ENCODE data around the gene ITGAD.

DNA sequence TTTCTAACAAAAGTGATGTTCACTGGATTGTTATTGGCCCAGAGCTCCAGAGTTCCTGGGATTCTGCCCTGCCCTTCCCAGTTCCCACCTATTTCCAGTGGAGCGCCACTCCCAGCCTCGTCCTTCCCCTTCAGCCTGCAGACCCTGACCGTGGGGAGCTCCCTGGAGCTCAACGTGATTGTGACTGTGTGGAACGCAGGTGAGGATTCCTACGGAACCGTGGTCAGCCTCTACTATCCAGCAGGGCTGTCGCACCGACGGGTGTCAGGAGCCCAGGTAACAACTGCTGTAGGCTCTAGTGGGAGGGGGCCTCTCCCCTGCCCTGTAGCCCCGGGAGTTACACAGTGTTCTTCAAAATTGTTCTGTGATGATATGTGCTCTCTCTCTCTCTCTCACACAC, 23.2 kb downstream of the ITGAD start:
- TF ChIP-seq, protein P1, sequence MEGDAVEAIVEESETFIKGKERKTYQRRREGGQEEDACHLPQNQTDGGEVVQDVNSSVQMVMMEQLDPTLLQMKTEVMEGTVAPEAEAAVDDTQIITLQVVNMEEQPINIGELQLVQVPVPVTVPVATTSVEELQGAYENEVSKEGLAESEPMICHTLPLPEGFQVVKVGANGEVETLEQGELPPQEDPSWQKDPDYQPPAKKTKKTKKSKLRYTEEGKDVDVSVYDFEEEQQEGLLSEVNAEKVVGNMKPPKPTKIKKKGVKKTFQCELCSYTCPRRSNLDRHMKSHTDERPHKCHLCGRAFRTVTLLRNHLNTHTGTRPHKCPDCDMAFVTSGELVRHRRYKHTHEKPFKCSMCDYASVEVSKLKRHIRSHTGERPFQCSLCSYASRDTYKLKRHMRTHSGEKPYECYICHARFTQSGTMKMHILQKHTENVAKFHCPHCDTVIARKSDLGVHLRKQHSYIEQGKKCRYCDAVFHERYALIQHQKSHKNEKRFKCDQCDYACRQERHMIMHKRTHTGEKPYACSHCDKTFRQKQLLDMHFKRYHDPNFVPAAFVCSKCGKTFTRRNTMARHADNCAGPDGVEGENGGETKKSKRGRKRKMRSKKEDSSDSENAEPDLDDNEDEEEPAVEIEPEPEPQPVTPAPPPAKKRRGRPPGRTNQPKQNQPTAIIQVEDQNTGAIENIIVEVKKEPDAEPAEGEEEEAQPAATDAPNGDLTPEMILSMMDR (conservative IDR thresholded peaks at IDR 0.05; ENCODE audit: low read depth in 2 of 2) = no peak
- no peak for TF ChIP-seq JUNB (IDR thresholded peaks at IDR 0.05; ENCODE audit: unreplicated experiment)
- TF ChIP-seq, protein P2, sequence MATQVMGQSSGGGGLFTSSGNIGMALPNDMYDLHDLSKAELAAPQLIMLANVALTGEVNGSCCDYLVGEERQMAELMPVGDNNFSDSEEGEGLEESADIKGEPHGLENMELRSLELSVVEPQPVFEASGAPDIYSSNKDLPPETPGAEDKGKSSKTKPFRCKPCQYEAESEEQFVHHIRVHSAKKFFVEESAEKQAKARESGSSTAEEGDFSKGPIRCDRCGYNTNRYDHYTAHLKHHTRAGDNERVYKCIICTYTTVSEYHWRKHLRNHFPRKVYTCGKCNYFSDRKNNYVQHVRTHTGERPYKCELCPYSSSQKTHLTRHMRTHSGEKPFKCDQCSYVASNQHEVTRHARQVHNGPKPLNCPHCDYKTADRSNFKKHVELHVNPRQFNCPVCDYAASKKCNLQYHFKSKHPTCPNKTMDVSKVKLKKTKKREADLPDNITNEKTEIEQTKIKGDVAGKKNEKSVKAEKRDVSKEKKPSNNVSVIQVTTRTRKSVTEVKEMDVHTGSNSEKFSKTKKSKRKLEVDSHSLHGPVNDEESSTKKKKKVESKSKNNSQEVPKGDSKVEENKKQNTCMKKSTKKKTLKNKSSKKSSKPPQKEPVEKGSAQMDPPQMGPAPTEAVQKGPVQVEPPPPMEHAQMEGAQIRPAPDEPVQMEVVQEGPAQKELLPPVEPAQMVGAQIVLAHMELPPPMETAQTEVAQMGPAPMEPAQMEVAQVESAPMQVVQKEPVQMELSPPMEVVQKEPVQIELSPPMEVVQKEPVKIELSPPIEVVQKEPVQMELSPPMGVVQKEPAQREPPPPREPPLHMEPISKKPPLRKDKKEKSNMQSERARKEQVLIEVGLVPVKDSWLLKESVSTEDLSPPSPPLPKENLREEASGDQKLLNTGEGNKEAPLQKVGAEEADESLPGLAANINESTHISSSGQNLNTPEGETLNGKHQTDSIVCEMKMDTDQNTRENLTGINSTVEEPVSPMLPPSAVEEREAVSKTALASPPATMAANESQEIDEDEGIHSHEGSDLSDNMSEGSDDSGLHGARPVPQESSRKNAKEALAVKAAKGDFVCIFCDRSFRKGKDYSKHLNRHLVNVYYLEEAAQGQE (IDR thresholded peaks at IDR 0.05; ENCODE audit: unreplicated experiment) = no peak
- TF ChIP-seq EZH2phosphoT487 (IDR thresholded peaks at IDR 0.05; ENCODE audit: unreplicated experiment) = no peak
- no peak for TF ChIP-seq EZH2 (IDR thresholded peaks at IDR 0.05; ENCODE audit: low read depth, unreplicated experiment)
- TF ChIP-seq POLR2AphosphoS5 (IDR thresholded peaks at IDR 0.05; ENCODE audit: low read depth) = no peak
- no peak for TF ChIP-seq NANOG (IDR thresholded peaks at IDR 0.05; ENCODE audit: borderline replicate concordance)
- no peak for TF ChIP-seq ZNF114 (CRISPR knock-in tag; IDR thresholded peaks at IDR 0.05)
- TF ChIP-seq, protein P3, sequence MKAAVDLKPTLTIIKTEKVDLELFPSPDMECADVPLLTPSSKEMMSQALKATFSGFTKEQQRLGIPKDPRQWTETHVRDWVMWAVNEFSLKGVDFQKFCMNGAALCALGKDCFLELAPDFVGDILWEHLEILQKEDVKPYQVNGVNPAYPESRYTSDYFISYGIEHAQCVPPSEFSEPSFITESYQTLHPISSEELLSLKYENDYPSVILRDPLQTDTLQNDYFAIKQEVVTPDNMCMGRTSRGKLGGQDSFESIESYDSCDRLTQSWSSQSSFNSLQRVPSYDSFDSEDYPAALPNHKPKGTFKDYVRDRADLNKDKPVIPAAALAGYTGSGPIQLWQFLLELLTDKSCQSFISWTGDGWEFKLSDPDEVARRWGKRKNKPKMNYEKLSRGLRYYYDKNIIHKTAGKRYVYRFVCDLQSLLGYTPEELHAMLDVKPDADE (IDR thresholded peaks at IDR 0.05) = no peak
- TF ChIP-seq STAT1 (IDR thresholded peaks at IDR 0.05; ENCODE audit: unreplicated experiment) = no peak
- TF ChIP-seq ZNF331 (CRISPR knock-in tag; IDR thresholded peaks at IDR 0.05; ENCODE audit: low read depth) = no peak
- no peak for TF ChIP-seq CREB1 (CRISPR knock-in tag; IDR thresholded peaks at IDR 0.05; ENCODE audit: low read depth)
- TF ChIP-seq, protein P4, sequence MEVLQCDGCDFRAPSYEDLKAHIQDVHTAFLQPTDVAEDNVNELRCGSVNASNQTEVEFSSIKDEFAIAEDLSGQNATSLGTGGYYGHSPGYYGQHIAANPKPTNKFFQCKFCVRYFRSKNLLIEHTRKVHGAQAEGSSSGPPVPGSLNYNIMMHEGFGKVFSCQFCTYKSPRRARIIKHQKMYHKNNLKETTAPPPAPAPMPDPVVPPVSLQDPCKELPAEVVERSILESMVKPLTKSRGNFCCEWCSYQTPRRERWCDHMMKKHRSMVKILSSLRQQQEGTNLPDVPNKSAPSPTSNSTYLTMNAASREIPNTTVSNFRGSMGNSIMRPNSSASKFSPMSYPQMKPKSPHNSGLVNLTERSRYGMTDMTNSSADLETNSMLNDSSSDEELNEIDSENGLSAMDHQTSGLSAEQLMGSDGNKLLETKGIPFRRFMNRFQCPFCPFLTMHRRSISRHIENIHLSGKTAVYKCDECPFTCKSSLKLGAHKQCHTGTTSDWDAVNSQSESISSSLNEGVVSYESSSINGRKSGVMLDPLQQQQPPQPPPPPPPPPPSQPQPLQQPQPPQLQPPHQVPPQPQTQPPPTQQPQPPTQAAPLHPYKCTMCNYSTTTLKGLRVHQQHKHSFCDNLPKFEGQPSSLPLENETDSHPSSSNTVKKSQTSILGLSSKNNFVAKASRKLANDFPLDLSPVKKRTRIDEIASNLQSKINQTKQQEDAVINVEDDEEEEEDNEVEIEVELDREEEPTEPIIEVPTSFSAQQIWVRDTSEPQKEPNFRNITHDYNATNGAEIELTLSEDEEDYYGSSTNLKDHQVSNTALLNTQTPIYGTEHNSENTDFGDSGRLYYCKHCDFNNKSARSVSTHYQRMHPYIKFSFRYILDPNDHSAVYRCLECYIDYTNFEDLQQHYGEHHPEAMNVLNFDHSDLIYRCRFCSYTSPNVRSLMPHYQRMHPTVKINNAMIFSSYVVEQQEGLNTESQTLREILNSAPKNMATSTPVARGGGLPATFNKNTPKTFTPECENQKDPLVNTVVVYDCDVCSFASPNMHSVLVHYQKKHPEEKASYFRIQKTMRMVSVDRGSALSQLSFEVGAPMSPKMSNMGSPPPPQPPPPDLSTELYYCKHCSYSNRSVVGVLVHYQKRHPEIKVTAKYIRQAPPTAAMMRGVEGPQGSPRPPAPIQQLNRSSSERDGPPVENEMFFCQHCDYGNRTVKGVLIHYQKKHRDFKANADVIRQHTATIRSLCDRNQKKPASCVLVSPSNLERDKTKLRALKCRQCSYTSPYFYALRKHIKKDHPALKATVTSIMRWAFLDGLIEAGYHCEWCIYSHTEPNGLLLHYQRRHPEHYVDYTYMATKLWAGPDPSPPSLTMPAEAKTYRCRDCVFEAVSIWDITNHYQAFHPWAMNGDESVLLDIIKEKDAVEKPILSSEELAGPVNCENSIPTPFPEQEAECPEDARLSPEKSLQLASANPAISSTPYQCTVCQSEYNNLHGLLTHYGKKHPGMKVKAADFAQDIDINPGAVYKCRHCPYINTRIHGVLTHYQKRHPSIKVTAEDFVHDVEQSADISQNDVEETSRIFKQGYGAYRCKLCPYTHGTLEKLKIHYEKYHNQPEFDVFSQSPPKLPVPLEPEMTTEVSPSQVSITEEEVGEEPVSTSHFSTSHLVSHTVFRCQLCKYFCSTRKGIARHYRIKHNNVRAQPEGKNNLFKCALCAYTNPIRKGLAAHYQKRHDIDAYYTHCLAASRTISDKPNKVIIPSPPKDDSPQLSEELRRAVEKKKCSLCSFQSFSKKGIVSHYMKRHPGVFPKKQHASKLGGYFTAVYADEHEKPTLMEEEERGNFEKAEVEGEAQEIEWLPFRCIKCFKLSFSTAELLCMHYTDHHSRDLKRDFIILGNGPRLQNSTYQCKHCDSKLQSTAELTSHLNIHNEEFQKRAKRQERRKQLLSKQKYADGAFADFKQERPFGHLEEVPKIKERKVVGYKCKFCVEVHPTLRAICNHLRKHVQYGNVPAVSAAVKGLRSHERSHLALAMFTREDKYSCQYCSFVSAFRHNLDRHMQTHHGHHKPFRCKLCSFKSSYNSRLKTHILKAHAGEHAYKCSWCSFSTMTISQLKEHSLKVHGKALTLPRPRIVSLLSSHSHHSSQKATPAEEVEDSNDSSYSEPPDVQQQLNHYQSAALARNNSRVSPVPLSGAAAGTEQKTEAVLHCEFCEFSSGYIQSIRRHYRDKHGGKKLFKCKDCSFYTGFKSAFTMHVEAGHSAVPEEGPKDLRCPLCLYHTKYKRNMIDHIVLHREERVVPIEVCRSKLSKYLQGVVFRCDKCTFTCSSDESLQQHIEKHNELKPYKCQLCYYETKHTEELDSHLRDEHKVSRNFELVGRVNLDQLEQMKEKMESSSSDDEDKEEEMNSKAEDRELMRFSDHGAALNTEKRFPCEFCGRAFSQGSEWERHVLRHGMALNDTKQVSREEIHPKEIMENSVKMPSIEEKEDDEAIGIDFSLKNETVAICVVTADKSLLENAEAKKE (CRISPR knock-in tag; IDR thresholded peaks at IDR 0.05) = no peak

Measured in GM23338 (cell line).